Brain microvascular endothelial cell (primary cell): ENCODE results near the gene PPP1R1C.

Source experiments
- DNase-seq: peaks from one replicate; pipeline ENCODE4 v3.0.0-alpha.2; 2020
- H3K27ac ChIP-seq: fragments of 250-450 bp; sonication (Bioruptor Pico); 2 replicates; pipeline ENCODE4 v1.5.1; 2020; ENCODE audit warnings: mild to moderate bottlenecking, moderate library complexity
- H3K27me3 ChIP-seq: fragments of 250-450 bp; sonication (Bioruptor Pico); replicated peaks from 2 replicates; pipeline ENCODE4 v1.5.1; 2020; ENCODE audit warnings: mild to moderate bottlenecking
- H3K36me3 ChIP-seq: fragments of 250-450 bp; sonication (Bioruptor Pico); replicated peaks from 2 replicates; pipeline ENCODE4 v1.5.1; 2020; ENCODE audit warnings: mild to moderate bottlenecking
- H3K4me3 ChIP-seq: 2 replicates; pipeline ENCODE4 v1.5.1; 2011; ENCODE audit warnings: low read depth, mild to moderate bottlenecking, control low read depth, low read length, moderate library complexity
- in situ Hi-C: cut with HindIII; loops from 2 replicates; pipeline ENCODE4 v1.10.0; 2017; ENCODE audit warnings: low sequenced_read_pairs, low pct_ligation_motif_present
- TF ChIP-seq, protein P1 (sequence below): IDR thresholded peaks from 2 replicates; pipeline ENCODE4 v1.5.1; 2011; ENCODE audit warnings: low read depth, mild to moderate bottlenecking, moderate library complexity, low read length, control low read depth, inconsistent platforms; ENCODE audit errors: missing control alignments

Gene PPP1R1C

DNA sequence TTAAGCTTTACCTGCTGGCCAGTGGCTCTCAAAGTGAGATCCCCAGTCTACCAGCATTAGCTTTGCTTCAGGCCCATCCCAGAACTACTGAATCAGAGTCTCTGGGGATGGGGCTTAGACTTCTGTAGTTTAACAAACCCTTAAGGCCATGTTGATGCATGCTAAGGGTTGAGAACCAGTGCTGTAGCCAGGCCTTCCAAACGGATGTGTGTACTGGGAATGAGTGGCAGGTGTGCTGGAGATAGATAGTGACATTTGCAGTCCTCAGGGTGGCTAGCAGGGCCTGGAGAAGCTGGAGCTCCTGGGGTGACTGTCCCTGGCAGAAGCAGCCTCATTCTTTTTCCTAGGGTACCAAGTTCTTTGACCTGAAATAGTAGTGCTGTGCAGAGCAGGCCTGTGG is 148.5 kb downstream of the PPP1R1C start:
- no peak for DNase-seq
- in situ Hi-C loops: no loop called here
- Histone ChIP-seq H3K36me3 (no peaks in the 10 kb centered on the region), H3K27me3 (no peaks in the 10 kb centered on the region), H3K4me3 (no peak overlapping the region), H3K27ac (no peak overlapping the region)
- TF ChIP-seq, protein P1, sequence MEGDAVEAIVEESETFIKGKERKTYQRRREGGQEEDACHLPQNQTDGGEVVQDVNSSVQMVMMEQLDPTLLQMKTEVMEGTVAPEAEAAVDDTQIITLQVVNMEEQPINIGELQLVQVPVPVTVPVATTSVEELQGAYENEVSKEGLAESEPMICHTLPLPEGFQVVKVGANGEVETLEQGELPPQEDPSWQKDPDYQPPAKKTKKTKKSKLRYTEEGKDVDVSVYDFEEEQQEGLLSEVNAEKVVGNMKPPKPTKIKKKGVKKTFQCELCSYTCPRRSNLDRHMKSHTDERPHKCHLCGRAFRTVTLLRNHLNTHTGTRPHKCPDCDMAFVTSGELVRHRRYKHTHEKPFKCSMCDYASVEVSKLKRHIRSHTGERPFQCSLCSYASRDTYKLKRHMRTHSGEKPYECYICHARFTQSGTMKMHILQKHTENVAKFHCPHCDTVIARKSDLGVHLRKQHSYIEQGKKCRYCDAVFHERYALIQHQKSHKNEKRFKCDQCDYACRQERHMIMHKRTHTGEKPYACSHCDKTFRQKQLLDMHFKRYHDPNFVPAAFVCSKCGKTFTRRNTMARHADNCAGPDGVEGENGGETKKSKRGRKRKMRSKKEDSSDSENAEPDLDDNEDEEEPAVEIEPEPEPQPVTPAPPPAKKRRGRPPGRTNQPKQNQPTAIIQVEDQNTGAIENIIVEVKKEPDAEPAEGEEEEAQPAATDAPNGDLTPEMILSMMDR: no peak

DNA sequence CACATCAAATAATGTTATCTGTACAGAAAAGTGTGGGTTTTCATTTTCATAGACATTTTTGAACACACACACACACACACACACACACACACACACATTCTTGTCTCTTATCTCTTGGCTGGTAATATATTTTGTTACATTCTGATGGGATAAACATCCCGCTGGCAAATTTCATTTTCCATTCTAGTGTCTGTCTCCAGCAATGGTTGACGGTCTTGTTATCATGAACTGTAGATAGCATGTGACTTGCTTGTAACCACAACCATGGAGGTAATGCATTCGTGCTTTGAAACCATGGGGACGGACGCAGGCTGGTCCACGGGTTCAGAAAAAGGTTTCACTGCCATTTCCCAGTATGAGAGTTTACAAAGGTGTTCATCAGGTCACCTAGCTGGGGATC is 156.4 kb downstream of the PPP1R1C start:
- H3K36me3 ChIP-seq: no peaks in the 10 kb centered on the region
- no peak overlapping the region for H3K4me3 ChIP-seq
- TF ChIP-seq, protein P1: no peak
- H3K27me3 ChIP-seq: no peaks in the 10 kb centered on the region
- peak; percentile 55 for DNase-seq
- in situ Hi-C loops: no loop called here
- no peak overlapping the region for H3K27ac ChIP-seq

DNA sequence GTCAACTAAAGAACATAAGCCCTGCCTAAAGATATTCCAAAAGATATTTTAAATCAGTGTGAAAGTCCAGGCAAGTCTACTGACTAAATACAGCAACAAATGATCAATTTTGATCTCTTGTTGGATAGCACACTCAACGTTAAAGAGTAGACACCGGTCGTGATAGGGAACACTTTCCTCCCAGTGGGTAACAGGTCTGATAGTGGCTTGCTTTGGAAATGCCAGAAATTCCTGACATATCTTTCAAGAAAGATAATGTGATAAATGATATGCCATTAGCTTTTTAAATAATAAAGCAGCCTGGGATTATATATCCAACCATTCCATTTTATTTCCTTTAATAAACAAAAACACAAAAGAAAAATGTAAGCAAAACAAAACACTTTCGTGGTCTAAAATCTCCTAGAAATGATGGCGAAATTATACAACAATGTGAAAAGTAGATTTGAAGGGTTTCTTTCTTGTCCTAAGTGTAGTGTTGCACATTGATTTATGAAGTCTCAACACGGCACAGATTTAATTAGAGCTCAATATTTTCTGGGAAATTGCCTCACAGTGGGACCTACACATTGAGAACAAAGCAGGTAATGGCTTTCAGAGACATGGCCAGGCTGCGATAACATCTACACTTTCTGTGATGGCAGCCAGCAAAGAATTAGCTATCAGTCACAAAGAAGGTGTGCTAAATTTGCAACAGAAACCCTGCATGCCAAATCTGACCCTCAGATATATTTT is 158.6 kb downstream of the PPP1R1C start:
- in situ Hi-C loops: no loop called here
- no peak for DNase-seq
- H3K4me3 ChIP-seq: no peak overlapping the region

DNA sequence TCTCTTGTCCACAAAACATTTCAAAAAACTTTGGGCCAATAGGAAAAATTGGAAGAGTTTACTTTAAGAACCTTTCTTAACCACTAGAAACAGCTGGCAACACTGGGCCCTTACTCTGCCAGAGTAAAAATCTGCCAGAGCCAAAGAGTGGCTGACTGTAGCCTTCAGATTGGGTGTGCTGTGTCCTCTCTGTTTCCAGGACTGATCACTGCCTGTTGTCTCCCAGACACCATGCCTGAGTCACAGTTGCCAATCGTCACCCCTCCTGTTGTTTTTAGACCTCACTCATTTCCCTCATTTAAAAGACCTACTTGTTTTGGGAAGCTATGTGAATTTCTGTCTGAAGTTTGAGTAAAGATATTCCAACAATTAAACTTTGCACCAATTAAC is 159.1 kb downstream of the PPP1R1C start:
- Histone ChIP-seq H3K27ac (no peak overlapping the region), H3K4me3 (no peak overlapping the region), H3K36me3 (no peaks in the 10 kb centered on the region), H3K27me3 (no peaks in the 10 kb centered on the region)
- in situ Hi-C loops: no loop called here
- TF ChIP-seq, protein P1: no peak
- peak; percentile 46 for DNase-seq

More for the DNA sequence above, 158.6 kb downstream of the PPP1R1C start:
- Histone ChIP-seq H3K27ac (no peak overlapping the region), H3K27me3 (no peaks in the 10 kb centered on the region), H3K36me3 (no peaks in the 10 kb centered on the region)
- TF ChIP-seq, protein P1: no peak

DNA sequence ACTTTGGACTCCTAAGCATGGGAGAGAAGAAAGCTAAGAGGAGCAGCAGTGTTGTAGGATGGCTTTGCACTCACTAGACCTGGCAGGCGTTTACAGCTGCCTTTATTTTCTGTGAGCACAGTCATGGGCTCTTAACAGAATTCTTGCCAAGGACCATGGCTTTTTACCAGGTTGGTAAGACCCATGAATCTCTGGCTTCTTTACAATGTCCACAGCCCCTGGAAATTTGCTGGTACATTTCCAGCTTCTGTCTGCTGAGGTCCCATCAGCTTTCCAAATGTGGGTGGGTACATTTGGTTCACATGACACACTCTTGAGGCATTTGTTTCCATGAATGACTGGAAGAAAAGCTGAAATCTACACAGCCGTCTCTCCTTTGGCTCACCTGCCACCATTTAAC is 162.7 kb downstream of the PPP1R1C start:
- no peak overlapping the region for H3K27ac ChIP-seq
- H3K36me3 ChIP-seq: no peaks in the 10 kb centered on the region
- no peak for DNase-seq
- H3K27me3 ChIP-seq: no peaks in the 10 kb centered on the region
- TF ChIP-seq, protein P1: no peak
- no peak overlapping the region for H3K4me3 ChIP-seq
- in situ Hi-C loops: no loop called here

DNA sequence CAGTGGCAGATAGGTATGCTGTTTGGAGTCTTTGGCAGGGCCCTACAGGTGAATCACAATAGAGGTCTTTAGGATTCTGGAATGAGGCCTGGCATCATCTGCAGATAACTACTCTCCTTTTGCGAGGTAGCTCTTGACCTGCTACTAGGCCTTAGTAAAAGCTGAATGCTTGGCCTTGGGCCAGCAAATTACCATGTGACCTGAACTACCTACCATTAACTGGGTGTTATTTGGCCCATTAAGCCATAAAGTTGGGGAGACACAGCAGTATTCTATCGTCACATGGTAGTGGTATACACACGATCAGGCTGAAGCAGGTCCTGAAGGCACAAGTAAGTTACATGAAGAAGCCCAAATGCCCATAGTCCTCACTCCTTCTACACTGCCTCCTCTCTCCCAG is 178.2 kb downstream of the PPP1R1C start:
- TF ChIP-seq, protein P1: no peak
- Histone ChIP-seq H3K27ac (no peak overlapping the region), H3K27me3 (no peaks in the 10 kb centered on the region), H3K36me3 (no peaks in the 10 kb centered on the region), H3K4me3 (no peak overlapping the region)
- in situ Hi-C loops: no loop called here
- no peak for DNase-seq
